Measurements from ENCODE around the gene CDV3.

DNA sequence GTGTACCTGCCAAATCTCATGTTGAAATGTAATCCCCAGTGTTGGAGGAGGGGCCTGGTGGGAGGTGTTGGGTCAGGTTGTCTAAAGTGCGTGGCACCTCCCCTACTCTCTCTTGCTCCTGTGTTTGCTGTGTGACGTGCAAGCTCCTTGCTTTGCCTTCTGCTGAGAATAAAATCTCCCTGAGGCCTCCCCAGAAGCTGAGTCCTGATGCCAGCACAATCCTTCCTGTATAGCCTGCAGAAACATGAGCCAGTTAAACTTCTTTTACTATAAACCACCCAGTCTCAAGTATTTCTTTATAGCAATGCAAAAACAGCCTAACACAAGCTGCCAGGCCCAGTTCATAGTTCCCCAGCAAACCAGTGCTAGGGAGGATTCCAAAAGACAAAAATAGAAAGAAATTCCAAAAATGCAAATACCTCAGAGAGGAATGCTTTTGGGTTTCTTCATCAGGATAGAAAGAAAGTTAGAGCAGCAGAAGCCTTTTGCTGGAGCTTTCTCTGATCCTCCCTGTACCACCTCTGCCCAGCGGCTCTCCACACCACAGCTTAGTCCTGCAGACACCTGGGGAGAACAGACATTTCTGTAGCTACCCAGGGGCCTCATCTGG, 25.9 kb upstream of the CDV3 start:
- TF ChIP-seq ZNF223 (tag by site-specific recombination; IDR thresholded peaks at IDR 0.05) (no peak), ZNF140 (tag by site-specific recombination; IDR thresholded peaks at IDR 0.05) (no peak), ZNF558 (tag by site-specific recombination; IDR thresholded peaks at IDR 0.05) (no peak), YY1 (tag by site-specific recombination; IDR thresholded peaks at IDR 0.05) (no peak)
- TF ChIP-seq, protein P1, sequence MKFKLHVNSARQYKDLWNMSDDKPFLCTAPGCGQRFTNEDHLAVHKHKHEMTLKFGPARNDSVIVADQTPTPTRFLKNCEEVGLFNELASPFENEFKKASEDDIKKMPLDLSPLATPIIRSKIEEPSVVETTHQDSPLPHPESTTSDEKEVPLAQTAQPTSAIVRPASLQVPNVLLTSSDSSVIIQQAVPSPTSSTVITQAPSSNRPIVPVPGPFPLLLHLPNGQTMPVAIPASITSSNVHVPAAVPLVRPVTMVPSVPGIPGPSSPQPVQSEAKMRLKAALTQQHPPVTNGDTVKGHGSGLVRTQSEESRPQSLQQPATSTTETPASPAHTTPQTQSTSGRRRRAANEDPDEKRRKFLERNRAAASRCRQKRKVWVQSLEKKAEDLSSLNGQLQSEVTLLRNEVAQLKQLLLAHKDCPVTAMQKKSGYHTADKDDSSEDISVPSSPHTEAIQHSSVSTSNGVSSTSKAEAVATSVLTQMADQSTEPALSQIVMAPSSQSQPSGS (tag by site-specific recombination; IDR thresholded peaks at IDR 0.05; ENCODE audit: low read depth), result no peak
- TF ChIP-seq, protein P2, sequence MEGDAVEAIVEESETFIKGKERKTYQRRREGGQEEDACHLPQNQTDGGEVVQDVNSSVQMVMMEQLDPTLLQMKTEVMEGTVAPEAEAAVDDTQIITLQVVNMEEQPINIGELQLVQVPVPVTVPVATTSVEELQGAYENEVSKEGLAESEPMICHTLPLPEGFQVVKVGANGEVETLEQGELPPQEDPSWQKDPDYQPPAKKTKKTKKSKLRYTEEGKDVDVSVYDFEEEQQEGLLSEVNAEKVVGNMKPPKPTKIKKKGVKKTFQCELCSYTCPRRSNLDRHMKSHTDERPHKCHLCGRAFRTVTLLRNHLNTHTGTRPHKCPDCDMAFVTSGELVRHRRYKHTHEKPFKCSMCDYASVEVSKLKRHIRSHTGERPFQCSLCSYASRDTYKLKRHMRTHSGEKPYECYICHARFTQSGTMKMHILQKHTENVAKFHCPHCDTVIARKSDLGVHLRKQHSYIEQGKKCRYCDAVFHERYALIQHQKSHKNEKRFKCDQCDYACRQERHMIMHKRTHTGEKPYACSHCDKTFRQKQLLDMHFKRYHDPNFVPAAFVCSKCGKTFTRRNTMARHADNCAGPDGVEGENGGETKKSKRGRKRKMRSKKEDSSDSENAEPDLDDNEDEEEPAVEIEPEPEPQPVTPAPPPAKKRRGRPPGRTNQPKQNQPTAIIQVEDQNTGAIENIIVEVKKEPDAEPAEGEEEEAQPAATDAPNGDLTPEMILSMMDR (tag by site-specific recombination; IDR thresholded peaks at IDR 0.05), result no peak
- TF ChIP-seq, protein P3, sequence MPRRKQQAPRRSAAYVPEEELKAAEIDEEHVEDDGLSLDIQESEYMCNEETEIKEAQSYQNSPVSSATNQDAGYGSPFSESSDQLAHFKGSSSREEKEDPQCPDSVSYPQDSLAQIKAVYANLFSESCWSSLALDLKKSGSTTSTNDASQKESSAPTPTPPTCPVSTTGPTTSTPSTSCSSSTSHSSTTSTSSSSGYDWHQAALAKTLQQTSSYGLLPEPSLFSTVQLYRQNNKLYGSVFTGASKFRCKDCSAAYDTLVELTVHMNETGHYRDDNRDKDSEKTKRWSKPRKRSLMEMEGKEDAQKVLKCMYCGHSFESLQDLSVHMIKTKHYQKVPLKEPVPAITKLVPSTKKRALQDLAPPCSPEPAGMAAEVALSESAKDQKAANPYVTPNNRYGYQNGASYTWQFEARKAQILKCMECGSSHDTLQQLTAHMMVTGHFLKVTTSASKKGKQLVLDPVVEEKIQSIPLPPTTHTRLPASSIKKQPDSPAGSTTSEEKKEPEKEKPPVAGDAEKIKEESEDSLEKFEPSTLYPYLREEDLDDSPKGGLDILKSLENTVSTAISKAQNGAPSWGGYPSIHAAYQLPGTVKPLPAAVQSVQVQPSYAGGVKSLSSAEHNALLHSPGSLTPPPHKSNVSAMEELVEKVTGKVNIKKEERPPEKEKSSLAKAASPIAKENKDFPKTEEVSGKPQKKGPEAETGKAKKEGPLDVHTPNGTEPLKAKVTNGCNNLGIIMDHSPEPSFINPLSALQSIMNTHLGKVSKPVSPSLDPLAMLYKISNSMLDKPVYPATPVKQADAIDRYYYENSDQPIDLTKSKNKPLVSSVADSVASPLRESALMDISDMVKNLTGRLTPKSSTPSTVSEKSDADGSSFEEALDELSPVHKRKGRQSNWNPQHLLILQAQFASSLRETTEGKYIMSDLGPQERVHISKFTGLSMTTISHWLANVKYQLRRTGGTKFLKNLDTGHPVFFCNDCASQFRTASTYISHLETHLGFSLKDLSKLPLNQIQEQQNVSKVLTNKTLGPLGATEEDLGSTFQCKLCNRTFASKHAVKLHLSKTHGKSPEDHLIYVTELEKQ (tag by site-specific recombination; IDR thresholded peaks at IDR 0.05; ENCODE audit: borderline replicate concordance), result no peak
- TF ChIP-seq, protein P4, sequence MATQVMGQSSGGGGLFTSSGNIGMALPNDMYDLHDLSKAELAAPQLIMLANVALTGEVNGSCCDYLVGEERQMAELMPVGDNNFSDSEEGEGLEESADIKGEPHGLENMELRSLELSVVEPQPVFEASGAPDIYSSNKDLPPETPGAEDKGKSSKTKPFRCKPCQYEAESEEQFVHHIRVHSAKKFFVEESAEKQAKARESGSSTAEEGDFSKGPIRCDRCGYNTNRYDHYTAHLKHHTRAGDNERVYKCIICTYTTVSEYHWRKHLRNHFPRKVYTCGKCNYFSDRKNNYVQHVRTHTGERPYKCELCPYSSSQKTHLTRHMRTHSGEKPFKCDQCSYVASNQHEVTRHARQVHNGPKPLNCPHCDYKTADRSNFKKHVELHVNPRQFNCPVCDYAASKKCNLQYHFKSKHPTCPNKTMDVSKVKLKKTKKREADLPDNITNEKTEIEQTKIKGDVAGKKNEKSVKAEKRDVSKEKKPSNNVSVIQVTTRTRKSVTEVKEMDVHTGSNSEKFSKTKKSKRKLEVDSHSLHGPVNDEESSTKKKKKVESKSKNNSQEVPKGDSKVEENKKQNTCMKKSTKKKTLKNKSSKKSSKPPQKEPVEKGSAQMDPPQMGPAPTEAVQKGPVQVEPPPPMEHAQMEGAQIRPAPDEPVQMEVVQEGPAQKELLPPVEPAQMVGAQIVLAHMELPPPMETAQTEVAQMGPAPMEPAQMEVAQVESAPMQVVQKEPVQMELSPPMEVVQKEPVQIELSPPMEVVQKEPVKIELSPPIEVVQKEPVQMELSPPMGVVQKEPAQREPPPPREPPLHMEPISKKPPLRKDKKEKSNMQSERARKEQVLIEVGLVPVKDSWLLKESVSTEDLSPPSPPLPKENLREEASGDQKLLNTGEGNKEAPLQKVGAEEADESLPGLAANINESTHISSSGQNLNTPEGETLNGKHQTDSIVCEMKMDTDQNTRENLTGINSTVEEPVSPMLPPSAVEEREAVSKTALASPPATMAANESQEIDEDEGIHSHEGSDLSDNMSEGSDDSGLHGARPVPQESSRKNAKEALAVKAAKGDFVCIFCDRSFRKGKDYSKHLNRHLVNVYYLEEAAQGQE (tag by site-specific recombination; IDR thresholded peaks at IDR 0.05), result no peak

Data from HEK293 (cell line).